HepG2 (cell line): ENCODE data around the gene FNDC3B.

Experiments used
- CTCF ChIP-seq: sonication (generic); formaldehyde crosslinking; IDR thresholded peaks from 2 replicates; pipeline ENCODE4 v1.5.0; 2020; ENCODE audit warnings: mild to moderate bottlenecking, missing genetic modification reagents, moderate library complexity
- GMEB2 ChIP-seq: IDR thresholded peaks from 2 replicates; pipeline ENCODE4 v1.6.1; 2016; ENCODE audit warnings: missing biosample characterization, missing genetic modification reagents, low read depth
- SMAD3 ChIP-seq: sonication (generic); formaldehyde crosslinking; IDR thresholded peaks from 2 replicates; pipeline ENCODE4 v1.4.0; 2020; ENCODE audit warnings: missing genetic modification reagents
- ZBTB1 ChIP-seq: sonication (generic); formaldehyde crosslinking; IDR thresholded peaks from 2 replicates; pipeline ENCODE4 v1.4.0; 2020; ENCODE audit warnings: missing genetic modification reagents, borderline replicate concordance
- ZNF337 ChIP-seq: sonication (generic); formaldehyde crosslinking; IDR thresholded peaks from 2 replicates; pipeline ENCODE4 v1.5.1; 2020; ENCODE audit warnings: missing genetic modification reagents, low read depth, mild to moderate bottlenecking, borderline replicate concordance

GRCh38 chr3:172203522-172204258 lies 164.3 kb downstream of the FNDC3B start:
- TF ChIP-seq GMEB2 (CRISPR knock-in tag): no peak
- TF ChIP-seq SMAD3 (CRISPR knock-in tag): peak; percentile 74
- no peak for TF ChIP-seq CTCF (CRISPR knock-in tag)
- TF ChIP-seq ZBTB1 (CRISPR knock-in tag): no peak
- peak; percentile 82; the same call in 1 of the 2 replicates for TF ChIP-seq ZNF337 (CRISPR knock-in tag)
